Measurements from ENCODE around the gene PCBP3.

PCBP3 gene

DNA sequence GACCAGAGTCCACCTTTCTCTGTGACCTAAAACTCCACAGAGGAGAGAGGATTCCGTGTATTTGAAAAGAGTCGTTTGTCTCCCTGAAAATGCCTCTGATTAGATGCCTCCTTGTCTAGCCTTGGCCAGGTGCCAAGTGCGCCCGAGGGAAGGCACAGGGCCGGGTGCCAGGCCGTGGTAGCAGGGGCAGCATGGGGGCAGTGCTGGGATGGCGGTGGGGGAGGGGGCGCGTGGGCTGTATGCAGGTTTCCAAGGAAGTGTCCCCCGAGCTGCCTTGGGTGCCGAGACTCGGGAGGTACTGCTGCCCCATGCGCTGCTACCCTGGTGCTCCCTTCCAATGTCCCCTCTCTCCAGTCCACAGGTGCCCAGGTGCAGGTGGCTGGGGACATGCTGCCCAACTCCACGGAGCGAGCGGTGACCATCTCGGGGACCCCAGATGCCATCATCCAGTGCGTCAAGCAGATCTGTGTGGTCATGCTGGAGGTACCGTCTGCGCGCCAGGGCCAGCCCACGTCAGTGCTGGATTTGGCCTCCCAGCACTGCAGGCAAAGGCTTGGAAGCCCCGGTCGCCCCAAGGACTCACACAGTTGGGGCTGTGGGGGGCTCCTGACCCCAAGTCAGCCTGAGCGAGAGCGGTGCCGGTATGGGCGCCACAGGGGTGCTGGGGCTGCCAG is 267.2 kb downstream of the PCBP3 start:
- no peak for DNase-seq (ENCODE audit: low spot score)

DNA sequence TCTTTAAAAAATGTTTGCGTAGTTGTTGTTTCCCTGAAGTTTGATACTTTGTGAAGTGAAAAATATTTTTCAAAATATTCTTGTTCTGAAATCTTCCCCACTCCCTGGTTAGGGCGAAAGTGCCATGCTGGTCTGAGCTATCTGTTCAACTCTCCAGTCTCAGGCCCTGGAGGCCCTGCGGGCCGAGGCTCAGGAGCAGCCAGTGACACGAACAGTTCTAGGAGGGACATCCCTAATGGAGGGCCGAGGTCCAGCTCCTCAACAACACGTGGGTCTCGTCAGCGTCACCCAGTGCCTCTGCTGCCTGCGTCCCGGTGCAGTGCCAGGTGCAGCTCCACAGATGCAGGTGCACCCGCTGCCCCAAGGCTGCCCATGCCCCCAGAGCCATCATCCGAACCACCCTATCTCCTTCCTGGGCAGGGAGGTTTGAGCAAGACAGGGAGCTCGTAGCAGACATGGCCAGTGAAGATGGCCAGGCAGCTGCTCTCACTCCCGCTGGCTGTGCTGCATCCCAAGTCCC is 268.3 kb downstream of the PCBP3 start:
- no peak for DNase-seq (ENCODE audit: low spot score)

DNA sequence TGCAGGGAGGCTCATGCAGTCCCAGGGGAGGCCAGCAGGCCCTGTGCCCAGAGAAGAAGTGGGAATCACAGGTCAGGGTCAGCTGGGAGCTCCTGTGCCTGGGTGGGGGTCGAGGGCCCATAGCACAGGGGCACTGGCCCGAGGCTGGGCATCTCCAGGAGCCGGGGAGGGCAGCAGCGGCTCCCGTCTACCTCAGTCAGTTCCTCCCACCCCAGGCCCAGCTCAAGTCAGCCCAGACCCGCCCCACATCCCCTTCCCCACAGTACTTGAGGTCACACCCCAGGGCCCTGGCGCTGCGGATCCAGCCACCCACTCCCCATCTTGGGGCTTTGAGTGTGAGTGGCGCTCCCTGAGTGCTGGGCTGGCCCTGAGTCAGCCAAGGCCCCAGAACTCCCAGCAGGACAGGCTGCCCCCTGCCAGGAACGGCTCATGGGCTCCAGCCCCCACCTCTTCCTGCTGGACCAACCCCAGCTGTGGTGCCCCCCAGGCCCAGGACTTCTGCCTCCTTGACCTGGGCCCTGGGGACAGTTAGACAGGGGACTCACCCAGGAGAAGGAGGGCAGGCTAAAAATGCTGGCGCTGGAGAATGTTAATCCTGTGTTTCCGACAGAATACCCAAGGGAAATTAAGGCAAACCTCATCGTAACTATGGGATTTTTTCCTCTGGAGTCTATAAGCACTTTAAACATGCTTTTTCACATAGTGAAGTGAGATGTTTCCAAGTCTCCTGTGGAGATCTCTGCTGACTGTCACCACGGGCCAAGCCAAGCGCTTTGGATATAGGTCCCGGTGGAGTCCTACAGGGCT is 269.3 kb downstream of the PCBP3 start:
- DNase-seq (ENCODE audit: low spot score), result no peak

DNA sequence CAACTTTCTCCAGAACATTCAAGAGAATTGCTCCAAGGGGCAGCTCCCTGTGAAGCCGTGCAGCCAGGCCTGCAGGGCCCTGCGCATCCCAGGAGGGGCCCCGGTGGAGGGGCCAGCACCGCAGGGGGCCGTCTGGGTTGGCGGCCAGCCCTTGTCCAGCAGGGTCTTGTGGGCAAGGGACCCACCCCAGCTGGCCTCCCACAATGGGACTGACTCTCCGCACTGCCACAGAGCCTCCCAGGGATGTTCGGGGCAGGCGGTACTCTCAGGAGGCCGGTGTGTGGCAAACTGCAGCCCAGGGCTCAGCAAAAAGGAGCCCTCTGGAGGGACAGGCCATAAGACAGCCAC is 269.9 kb downstream of the PCBP3 start:
- no peak for DNase-seq (ENCODE audit: low spot score)

DNA sequence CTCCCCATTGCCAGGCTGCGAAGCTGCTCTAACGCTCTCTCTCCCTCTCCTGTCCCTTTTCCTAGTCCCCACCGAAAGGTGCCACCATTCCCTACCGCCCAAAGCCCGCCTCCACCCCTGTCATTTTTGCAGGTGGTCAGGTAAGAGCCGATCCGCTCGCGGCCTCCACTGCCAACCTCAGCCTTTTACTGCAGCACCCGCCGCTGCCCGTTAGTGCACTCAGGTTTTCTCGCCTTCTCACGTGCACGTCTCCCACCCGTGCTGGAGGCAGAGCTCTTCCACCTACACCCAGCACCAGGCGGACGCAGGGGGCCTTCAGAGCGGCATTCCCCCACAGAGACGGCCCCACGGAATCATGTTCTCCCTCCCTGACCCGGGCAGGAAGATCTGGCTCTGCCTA is 270.4 kb downstream of the PCBP3 start:
- no peak for DNase-seq (ENCODE audit: low spot score)

DNA sequence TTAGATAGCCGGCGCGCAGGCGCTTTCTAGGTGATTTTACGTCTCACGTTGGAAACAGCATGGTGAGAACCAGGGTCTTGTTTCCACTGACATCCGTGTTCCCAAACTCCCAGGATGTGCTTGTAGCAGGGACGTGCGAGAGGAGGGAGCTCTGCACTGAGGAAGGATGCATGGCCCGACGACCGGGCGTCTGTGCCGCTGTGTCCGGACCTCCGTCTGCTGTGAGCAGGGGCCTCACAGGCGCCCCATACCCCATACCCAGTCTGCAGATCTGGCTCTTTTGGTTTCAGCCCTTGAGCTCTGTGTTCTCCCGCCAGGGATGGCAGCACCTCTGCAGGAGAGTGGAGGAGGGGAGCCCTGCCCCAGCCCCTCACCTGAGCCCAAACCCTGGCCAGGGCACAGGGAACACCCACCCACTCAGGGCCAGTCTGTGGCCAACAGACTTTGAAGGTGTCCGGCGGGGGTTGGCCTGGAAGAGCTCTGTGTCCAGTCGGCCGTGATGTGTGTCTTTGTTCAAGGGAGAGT is 270.9 kb downstream of the PCBP3 start:
- no peak for DNase-seq (ENCODE audit: low spot score)

DNA sequence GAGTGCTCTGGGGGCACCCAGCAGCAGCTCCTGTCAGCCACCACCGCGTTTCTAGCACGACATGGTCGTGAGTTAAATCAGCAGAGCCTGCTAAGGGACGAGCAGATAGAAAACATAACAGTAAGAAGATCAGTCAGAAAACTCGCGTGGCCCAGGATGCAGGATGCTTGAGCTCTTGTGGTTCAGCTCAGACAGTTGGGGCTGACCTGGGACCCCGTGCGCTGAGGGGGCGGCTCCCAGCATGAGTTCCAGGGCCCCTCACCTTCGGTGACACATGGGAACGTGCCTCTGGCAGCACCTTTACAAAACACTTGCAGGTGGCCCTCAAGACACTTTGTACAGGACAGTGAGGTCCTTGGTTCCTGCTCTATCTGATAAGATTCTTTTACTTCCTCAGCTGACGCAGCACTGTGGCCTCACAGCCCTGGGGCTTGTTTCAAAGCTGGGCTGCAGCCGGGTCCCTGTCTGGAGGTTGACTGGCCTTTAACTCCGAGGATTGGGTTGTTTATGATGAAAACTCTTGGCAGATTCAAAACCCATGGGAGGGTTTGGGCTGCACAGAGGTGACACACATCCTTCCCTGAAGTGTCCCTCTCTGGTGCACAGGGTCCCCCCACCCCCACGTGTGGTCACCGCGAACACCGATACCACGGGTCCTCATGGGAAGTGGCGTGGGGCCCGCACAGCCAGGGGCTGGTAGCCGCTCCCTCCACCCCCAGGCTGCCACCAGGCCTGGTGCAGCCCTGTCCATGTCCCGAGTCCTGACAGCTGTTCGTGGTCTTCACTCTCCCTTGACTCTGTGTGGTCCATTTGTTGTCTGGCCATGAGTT is 272.7 kb downstream of the PCBP3 start:
- DNase-seq (ENCODE audit: low spot score), result no peak

DNA sequence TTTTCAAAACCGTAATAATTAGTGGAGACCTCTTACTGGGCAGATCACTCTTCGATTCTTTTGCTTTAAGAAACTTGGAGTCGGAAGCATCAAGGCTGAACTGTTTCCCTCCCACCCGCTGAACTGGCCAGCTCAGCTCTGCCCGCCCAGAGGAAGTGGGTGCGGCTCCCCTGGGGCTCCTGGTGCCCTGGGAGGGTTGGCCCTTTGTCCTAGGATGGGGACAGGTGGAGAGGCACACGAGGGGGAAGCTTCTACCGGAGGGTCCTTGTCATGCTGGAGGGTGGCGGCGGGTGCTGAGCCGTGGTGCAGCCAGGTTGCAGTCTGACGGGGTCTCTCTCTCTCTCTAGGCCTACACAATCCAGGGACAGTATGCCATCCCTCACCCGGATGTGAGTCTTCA is 273.7 kb downstream of the PCBP3 start:
- DNase-seq (ENCODE audit: low spot score), result no peak

DNA sequence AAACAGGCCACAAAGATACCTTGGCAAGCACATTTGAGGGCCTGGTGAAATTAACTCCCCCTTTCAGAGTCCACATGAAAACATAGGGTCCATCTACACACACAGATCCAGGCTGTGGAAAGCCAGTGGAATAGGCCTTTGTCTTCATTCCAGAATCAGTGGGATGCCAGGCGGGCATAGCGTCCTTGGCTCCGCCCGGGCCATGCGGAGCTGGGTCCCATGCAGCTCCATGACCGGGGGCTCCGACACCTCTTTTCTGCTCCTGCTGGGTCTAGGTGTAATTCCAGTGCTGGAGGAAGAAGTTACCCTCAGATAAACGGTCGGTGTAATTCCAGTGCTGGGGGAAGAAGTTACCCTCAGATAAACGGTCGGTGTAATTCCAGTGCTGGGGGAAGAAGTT is 274.5 kb downstream of the PCBP3 start:
- DNase-seq (ENCODE audit: low spot score), result no peak

DNA sequence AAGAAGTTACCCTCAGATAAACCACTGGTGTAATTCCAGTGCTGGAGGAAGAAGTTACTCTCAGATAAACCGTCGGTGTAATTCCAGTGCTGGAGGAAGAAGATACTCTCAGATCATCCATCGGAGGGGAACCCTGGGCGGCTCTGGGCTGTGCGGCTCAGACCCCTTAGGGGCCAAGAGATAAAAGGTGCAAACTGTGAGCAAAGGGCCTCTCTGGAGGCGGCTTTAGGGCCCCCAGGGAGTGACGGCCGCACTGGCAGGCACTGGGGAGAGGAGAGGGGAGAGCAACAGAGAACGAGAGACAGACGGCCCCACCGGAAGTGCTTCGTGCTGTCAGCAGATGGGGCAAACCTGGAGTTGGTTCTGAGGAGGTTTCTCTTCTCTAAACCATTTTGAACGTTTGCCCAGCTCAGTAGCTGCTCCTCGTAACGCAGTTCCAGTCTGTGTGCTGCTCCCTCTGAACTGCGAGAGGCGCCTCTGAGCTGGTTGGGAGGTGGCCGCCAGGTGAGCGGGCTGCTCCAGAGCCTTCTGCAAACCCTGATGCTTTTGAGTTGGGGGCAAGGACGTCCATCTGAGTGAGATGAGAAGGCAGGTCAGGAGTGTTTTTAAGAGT is 275.4 kb downstream of the PCBP3 start:
- DNase-seq (ENCODE audit: low spot score), result no peak

DNA sequence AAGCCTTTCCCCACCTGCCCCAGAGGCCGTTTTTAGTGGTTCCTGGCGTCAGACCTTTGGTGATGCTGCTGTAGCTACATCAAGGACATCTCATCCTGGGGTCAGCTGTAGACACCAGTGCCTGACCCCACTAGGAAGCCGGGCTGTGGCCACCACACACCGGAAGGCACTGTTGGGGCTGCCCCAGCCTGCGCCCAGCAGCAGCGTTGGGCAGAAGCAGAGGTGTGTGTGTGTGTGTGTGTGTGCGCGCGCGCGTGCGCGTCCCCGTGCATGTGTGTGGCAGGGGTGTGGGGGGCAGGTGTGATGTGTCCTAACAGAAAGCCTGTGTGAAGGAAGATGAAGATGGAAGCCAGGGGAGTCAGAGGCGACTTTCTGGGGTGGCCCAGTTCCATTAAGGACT is 276.1 kb downstream of the PCBP3 start:
- DNase-seq (ENCODE audit: low spot score), result no peak

DNA sequence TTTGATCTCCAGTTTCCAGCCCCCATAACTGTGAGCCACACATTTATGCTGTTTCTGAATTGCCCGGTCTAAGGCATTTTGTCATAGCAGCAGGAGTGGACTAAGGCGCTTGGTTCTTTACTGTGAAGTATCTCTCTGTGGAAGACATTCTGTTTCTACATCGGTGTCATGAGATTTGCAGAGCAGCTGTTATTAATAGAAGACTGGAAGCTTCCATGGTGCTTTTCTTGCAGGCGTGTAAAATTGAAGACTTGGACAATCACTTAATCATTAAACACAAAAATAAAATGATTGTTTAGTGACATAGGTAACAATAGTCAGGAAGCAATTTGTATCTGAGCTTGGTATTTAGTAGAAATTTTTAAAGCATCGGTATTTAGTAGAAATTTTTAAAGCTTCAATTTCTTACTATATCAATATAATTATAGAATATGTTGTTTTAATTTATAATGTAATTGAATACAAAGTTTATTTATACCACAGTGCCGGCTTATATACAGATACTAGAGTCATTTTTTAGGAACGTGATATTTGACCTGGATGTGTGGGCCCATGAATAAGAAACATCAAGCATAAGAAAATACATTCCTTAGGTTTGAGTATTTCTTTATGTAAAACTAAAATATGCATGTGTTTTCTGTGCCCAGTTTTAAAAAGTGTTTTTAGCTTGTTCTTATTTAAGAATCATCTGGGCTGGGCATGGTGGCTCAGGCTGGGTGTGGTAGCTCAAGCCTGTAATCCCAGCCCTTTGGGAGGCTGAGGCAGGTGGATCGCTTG is 277.5 kb downstream of the PCBP3 start:
- DNase-seq (ENCODE audit: low spot score), result no peak

DNA sequence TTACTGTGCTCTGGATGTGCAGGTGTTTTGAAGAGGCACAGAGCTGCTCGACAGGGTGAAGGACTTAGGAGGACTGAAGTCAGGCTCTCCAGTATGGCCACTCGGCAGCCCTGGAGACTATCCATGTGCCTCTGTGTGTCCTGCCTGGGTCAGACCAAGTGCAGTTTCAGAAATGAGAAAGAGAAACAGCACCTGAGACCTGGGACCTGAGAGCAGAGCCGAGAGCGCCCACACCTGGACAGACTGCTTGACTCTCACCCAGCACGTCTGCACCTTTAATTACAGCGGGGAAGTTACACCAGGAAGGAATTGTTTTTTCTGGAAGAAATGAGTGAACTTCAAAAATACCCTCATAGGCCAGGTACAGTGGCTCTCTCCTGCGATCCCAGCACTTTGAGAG is 278.4 kb downstream of the PCBP3 start:
- DNase-seq (ENCODE audit: low spot score), result no peak

DNA sequence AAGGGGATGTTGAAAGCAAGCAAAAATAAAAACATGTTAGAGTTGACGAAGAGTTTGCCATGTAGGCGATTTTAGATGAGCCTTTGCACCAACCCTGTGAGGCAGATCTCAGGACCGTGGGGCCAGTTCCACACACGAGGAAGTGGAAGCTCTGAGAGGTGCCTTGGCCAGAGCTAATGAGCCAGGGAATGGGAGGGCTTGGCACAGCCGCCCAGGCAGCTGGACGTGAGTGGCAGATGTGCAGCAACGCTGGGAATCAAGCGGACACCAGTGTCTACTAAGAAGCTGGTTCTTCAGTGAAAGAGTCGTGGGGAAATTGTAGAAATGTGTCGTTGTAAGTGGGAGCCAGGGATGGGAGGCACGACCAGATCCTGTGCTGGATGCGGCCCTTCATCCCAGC is 279.1 kb downstream of the PCBP3 start:
- DNase-seq (ENCODE audit: low spot score), result no peak

DNA sequence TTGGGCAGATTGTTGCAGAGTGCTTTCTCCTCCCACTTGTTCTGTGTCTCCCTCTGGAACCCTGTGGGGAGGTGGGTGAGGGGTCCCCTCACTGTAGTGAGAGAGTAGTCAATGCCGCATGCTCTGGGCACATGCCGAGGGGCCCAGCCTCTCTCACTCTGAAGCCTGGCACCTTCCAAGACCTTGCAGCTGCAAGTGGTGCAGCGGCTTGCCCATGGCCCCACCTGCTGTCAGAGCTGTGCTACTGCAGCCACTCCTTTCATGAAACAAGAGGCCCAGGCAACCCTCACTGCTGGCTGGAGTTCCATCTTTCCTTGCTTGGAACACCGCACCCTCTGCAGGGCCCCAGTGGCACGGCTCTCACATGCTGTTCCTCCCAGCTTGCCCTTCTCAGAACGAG is 279.6 kb downstream of the PCBP3 start:
- DNase-seq (ENCODE audit: low spot score), result peak; percentile 82

DNA sequence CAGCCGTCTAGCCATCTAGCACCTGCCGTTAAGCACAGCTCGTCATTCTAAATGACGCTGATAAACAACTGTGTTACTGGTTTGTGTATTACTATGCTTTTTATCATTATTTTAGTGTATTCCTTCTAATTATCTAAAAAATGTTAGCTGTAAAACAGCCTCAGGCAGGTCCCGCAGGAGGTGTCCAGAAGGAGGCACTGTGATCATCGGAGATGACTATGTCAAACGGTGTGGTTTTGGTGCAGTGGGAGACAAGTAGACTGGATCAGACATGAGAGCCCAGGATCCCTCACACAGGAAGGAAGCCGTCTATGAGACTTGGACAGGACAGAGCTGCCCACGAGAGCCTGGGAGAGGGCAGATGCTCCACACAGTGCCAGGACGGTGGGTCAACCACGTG is 282.8 kb downstream of the PCBP3 start:
- DNase-seq (ENCODE audit: low spot score), result no peak

DNA sequence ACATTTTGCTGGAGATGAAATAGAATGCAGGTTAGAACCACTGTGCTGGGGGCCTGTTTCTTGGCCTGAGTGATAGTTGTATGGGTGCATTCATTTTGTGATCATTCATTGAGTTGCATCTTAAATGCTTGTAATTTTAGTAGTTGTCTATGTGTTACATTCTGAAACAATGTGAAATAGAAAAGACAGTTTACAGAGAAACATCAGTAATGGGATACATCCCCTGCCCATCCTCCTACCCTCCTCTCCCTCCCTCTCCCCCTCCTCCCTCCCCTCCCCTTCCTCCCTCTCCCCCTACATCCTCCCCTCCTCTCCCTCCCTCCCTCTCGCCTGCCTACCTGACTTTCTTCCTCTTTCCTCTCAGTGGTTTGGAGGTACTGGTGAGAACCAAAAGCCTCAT is 283.5 kb downstream of the PCBP3 start:
- DNase-seq (ENCODE audit: low spot score), result no peak

DNA sequence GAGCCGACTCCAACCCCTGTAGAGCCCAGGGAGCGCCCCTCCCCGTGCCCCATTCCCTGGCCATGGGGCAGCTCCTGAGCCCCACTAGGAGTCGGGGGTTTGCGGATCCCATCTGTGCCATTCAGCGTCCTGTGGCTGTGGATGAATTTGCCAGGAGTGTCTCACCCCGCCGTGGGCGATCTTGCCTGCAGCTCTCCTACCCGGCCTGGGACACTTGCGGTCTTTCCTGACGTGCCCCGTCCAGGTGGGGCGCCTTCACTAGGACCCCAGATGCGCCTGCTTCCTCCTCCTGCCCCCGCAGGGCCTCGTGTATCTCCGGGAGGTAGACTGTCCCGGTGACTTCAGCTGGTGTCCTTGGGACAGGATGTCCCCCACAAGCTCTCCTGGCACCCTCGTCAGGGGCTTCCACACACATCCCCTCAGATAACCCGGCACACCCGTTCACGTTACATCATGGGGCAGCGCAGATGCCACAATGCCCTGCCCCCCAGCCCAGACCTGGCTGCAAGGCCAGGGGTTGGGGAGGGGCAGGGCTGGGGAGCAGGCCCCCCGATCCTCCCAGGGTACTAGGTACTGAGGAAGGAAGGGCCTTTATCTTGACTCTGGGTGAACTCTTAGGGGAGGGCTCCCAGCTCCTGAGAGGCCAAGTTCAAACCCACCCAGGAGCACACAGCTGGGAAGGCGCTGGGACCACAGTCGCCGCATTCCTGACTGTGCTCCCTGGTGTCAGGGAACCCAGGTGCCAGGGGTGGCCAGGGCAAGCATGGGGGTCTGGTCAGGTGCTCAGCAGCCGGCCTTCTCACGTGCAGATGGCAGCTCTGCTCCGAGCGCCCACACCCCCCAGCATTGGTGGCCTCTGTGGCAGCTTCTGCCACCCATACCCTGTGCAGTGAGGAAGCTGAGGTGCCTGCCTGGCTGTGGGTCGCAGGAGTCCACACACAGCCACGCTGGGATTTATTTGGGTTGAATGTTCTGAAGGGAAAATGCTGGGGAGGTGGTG is 284.6 kb downstream of the PCBP3 start:
- DNase-seq (ENCODE audit: low spot score), result no peak

DNA sequence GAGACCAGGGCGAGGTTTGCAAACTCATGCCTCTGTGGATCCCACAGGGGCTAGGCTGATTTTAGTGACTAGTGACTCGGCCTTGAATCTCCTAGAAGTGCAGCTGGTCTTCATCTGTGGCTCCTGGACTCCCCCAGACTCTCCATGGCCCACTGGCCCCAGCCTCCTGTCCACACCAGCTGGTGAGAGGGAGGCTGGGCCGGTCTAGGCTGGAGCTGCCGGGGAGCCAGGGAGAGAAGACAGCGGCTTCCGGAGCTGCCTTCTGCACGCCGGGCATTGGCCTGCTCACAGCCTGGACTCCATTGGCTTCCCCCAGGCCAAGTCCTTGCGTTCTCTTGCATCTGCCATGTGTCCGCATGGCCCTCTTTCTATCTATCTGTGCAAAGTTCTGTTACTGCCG is 285.9 kb downstream of the PCBP3 start:
- DNase-seq (ENCODE audit: low spot score), result no peak

DNA sequence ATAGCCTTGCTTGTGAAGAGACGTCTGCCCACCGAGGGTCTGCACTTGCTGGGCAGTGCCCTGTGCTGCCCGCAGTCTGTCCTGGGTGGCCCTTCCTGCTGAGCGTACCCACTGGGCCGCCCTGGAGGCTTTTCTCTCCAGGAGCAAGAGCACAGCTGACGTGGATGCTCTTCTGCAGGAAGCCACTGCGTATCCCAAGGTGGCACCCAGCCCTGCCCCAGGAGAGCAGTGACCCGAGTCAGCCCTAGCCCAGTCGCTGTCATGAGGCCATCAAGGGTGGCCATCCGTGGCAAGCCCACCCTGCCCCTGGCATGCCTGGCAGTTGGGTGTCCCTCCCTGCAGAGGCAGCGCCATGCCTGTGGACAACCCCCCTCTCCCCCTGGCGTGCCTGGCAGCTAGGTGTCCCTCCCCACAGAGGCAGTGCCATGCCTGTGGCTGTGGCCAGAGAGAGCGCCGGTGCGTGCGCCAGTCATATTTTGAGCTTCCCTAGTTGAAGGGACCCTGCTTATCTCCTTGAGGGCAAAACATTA is 286.8 kb downstream of the PCBP3 start:
- no peak for DNase-seq (ENCODE audit: low spot score)
